ENCODE data around the gene UBASH3A. TPM values are rescaled to one million over a fixed set of nuclear protein-coding genes. Genes with fewer than 3 reads are reported as not detected.

The UBASH3A gene
- total and polyA plus RNA-seq, 2 donors (not counting 1 experiment from before 2014, with no cell fraction given) = 0.12 to 0.33 TPM

- H3K9me3 Mint-ChIP-seq (ENCODE audit: insufficient read depth) = no peaks in the 10 kb centered on the region
- H3K27me3 Mint-ChIP-seq = no peaks in the 10 kb centered on the region
- Histone ChIP-seq H3K9ac (ENCODE audit: low read length) (no peak overlapping the region), H3K4me2 (replicated peaks; ENCODE audit: low read depth, low read length, poor library complexity, severe bottlenecking) (no peak overlapping the region), H2AFZ (ENCODE audit: insufficient read depth, low read depth, low read length, poor library complexity, severe bottlenecking) (no peak overlapping the region), H3K27ac (ENCODE audit: low read length in 2 of 2) (no peak overlapping the region), H3K9me3 (ENCODE audit: control extremely low read depth in 1 of 3, control insufficient read depth in 2 of 3, insufficient read depth in 1 of 3, low read length in 2 of 3) (no peaks in the 10 kb centered on the region), H4K20me1 (ENCODE audit: control insufficient read depth, insufficient read depth, low read length, poor library complexity, severe bottlenecking) (no peaks in the 10 kb centered on the region), H3K4me3 (ENCODE audit: control extremely low read depth in 1 of 5, extremely low read depth in 1 of 5, insufficient read depth in 1 of 5, low read depth in 2 of 5, low read length in 4 of 5) (no peak overlapping the region), H3K36me3 (replicated peaks in 1 of 2; ENCODE audit: control extremely low read depth in 1 of 2, control insufficient read depth in 1 of 2, extremely low read depth in 1 of 2, insufficient read depth in 2 of 2, low read length in 1 of 2) (no peaks in the 10 kb centered on the region), H3K4me1 (ENCODE audit: control insufficient read depth in 2 of 2, insufficient read depth in 2 of 2, low read length in 2 of 2) (peaks cover 8 to 15% of the 10 kb centered on the region in 2 donors), H3K79me2 (ENCODE audit: control insufficient read depth, insufficient read depth, low read length) (no peaks in the 10 kb centered on the region), H3K27me3 (replicated peaks in 1 of 4; ENCODE audit: control extremely low read depth in 1 of 4, control insufficient read depth in 3 of 4, insufficient read depth in 4 of 4, low read length in 3 of 4) (peaks cover 0 to 12% (median 2%) of the 10 kb centered on the region in 4 experiments)
- DNase-seq (peak; percentile 38), ATAC-seq (ENCODE audit: low read depth) (no peak)
- ChIA-PET CTCF (interaction anchor here (0.7 to 3.5 kb wide), 3 partner anchors 81 to 196 kb away, joined by 3 to 16 read pairs (median 3); no protein-coding TSS in a partner anchor), POLR2A (no interaction called here)
- TF ChIP-seq EZH2 (IDR thresholded peaks at IDR 0.05; ENCODE audit: borderline replicate concordance, insufficient read depth, low read depth, low read length, poor library complexity, severe bottlenecking) (no peak), CTCF (IDR thresholded peaks at IDR 0.05) (no peak)
- peaks cover 11% of the 10 kb centered on the region for H3K4me1 Mint-ChIP-seq
- H3K4me3 Mint-ChIP-seq = no peak overlapping the region
- no peak overlapping the region for H3K27ac Mint-ChIP-seq
- WGBS (ENCODE audit: insufficient coverage) = 58% methylated on average over 9 of the region's 9 CpGs
- intact Hi-C loops (cut with micrococcal nuclease) = no loop called here
Measured at GRCh38 chr21:42455196-42455595, 51.5 kb downstream of the UBASH3A start.

DNA sequence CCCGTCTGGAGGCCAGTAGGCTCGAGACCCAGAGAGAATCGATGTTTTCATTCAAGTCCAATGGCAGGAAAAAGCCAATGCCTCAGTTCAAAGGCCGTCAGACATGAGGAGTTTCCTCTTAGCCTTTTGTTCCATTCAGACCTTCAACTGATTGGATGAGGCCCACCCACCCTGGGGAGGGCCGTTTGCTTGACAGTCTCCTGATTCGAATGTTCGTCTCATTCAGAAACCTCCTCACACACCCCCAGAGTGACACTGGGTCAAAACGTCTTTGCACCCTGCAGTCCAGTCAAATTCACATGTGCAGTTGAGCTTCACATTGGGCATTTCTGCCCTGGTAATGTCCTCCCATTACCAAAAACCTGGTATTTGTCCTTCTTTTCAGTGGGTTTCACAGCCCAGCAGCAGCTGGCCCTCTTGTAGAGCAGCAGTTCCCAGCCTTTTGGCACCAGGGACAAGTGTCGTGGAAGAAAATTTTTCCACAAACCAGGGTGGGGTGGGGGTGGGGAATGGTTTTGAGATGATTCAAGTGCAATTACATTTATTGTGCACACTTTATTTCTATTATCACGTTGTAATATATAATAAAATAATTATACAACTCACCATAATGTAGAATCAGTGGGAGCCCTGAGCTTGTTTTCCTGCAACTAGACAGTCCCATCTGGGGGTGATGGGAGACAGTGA is 52.2 kb downstream of the UBASH3A start:
- Mint-ChIP-seq H3K27me3 (no peaks in the 10 kb centered on the region), H3K27ac (no peak overlapping the region), H3K9me3 (ENCODE audit: insufficient read depth) (no peaks in the 10 kb centered on the region), H3K4me1 (peaks cover 17% of the 10 kb centered on the region), H3K4me3 (no peak overlapping the region)
- Histone ChIP-seq H4K20me1 (ENCODE audit: control insufficient read depth, insufficient read depth, low read length, poor library complexity, severe bottlenecking) (no peaks in the 10 kb centered on the region), H3K4me2 (replicated peaks; ENCODE audit: low read depth, low read length, poor library complexity, severe bottlenecking) (no peak overlapping the region), H3K9ac (ENCODE audit: low read length) (no peak overlapping the region), H3K4me1 (ENCODE audit: control insufficient read depth in 2 of 2, insufficient read depth in 2 of 2, low read length in 2 of 2) (peaks cover 15 to 18% of the 10 kb centered on the region in 2 donors), H3K9me3 (ENCODE audit: control extremely low read depth in 1 of 3, control insufficient read depth in 2 of 3, insufficient read depth in 1 of 3, low read length in 2 of 3) (no peaks in the 10 kb centered on the region), H3K79me2 (ENCODE audit: control insufficient read depth, insufficient read depth, low read length) (no peaks in the 10 kb centered on the region), H3K36me3 (replicated peaks in 1 of 2; ENCODE audit: control extremely low read depth in 1 of 2, control insufficient read depth in 1 of 2, extremely low read depth in 1 of 2, insufficient read depth in 2 of 2, low read length in 1 of 2) (no peaks in the 10 kb centered on the region), H3K4me3 (ENCODE audit: control extremely low read depth in 1 of 5, extremely low read depth in 1 of 5, insufficient read depth in 1 of 5, low read depth in 2 of 5, low read length in 4 of 5) (no peak overlapping the region), H3K27ac (ENCODE audit: low read length in 2 of 2) (no peak overlapping the region), H2AFZ (ENCODE audit: insufficient read depth, low read depth, low read length, poor library complexity, severe bottlenecking) (no peak overlapping the region), H3K27me3 (replicated peaks in 1 of 4; ENCODE audit: control extremely low read depth in 1 of 4, control insufficient read depth in 3 of 4, insufficient read depth in 4 of 4, low read length in 3 of 4) (peaks cover 0 to 12% (median 2%) of the 10 kb centered on the region in 4 experiments)
- TF ChIP-seq CTCF (IDR thresholded peaks at IDR 0.05) (no peak), EZH2 (IDR thresholded peaks at IDR 0.05; ENCODE audit: borderline replicate concordance, insufficient read depth, low read depth, low read length, poor library complexity, severe bottlenecking) (no peak)
- ATAC-seq (ENCODE audit: low read depth) = no peak
- 96% methylated on average over 7 of the region's 10 CpGs for WGBS (ENCODE audit: insufficient coverage)
- ChIA-PET CTCF (interaction anchor here (0.7 to 3.5 kb wide), 4 partner anchors 80 to 197 kb away, joined by 3 to 16 read pairs (median 3); no protein-coding TSS in a partner anchor), POLR2A (no interaction called here)
- DNase-seq = no peak
- intact Hi-C loops (cut with micrococcal nuclease) = no loop called here

Measured in B cell (primary cell).